Thymus (tissue), 11 donors: Measurements from ENCODE around the gene OR10AG1. TPM values are rescaled to one million over a fixed set of nuclear protein-coding genes. Genes with fewer than 3 reads are reported as not detected.

ENCODE experiments used
- DNase-seq, 9 donors: peaks; one replicate each; pipeline ENCODE4 v3.0.0-alpha.2; 2013; ENCODE audit warnings: low spot score in 9 of 9, low read depth in 6 of 9, missing footprints in 1 of 9
- H3K27ac ChIP-seq, 2 donors: one replicate each; pipeline ENCODE4 v1.5.1; 2013; ENCODE audit warnings: control low read depth in 1 of 2, low read depth in 1 of 2, low read length in 1 of 2, mild to moderate bottlenecking in 1 of 2, moderate library complexity in 1 of 2
- H3K27me3 ChIP-seq, 2 donors: one replicate each; pipeline ENCODE4 v1.5.1; 2013; ENCODE audit warnings: low read length in 1 of 2; ENCODE audit not compliant: control insufficient read depth in 2 of 2, insufficient read depth in 1 of 2
- H3K36me3 ChIP-seq, 2 donors: one replicate each; pipeline ENCODE4 v1.5.1; 2013; ENCODE audit warnings: low read length in 1 of 2, mild to moderate bottlenecking in 1 of 2, moderate library complexity in 1 of 2; ENCODE audit not compliant: control insufficient read depth in 2 of 2, insufficient read depth in 2 of 2
- H3K4me1 ChIP-seq, 2 donors: one replicate each; pipeline ENCODE4 v1.5.1; 2013; ENCODE audit warnings: low read length in 2 of 2; ENCODE audit not compliant: control insufficient read depth in 2 of 2, insufficient read depth in 2 of 2
- H3K4me3 ChIP-seq, 2 donors: one replicate each; pipeline ENCODE4 v1.5.1; 2013; ENCODE audit warnings: low read length in 2 of 2, control low read depth in 1 of 2, mild to moderate bottlenecking in 1 of 2
- H3K9me3 ChIP-seq, 2 donors: one replicate each; pipeline ENCODE4 v1.5.1; 2013; ENCODE audit warnings: low read length in 1 of 2, mild to moderate bottlenecking in 1 of 2; ENCODE audit not compliant: control insufficient read depth in 2 of 2, insufficient read depth in 1 of 2
- WGBS: extraction: QIAGEN DNeasy Blood & Tissue Kit; methylation state at CpG from one replicate; pipeline ENCODE4 v1.1.7; 2013; 5-methylcytosine and 5-hydroxymethylcytosine counted together
- polyA plus RNA-seq: library from polyadenylated mRNA; stranded (reverse); fragments of 200-250 nt; gene quantifications from one replicate; pipeline ENCODE4 v1.2.3, GENCODE V29; 2013
- total RNA-seq: library from RNA; stranded (reverse); fragments of 120-200 nt; gene quantifications from one replicate; pipeline ENCODE4 v1.2.4, GENCODE V29; 2013
- donor health status: healthy.

The OR10AG1 gene
- total and polyA plus RNA-seq, 2 donors, result not detected

DNA sequence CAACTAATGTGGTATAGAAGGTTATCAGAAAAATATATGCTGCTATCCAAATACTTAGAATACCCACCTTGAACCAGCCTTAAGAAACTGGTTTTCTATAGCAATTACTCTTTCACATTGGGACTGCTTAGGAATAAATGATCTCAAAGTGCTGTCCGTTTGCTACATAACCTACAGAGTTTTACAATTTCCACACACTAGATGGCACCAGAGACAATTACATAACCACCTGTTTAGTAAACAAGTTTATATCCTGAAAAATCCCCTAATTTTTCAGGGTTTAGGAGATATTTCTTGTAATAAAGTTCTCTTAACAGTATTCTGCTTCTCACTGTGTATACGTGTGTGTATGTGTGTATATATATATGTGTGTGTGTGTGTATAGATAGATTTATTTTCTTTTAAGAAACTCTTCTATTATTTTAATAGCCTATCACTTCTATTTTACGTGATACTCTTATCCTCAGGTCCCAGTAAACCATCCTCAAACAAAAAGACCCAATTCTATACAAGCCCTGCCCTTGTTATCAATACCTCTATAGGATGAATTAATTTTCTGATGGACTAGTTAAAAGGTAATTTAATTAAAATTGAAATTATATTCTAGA lies 26.9 kb downstream of the OR10AG1 start:
- Histone ChIP-seq H3K36me3 (no peaks in the 10 kb centered on the region), H3K4me3 (no peak overlapping the region), H3K27me3 (no peaks in the 10 kb centered on the region), H3K27ac (no peak overlapping the region), H3K4me1 (no peaks in the 10 kb centered on the region), H3K9me3 (no peaks in the 10 kb centered on the region)
- 4% methylated on average over 3 of the region's 3 CpGs for WGBS
- DNase-seq, result peak in 2 of 9 donors; percentile 1

DNA sequence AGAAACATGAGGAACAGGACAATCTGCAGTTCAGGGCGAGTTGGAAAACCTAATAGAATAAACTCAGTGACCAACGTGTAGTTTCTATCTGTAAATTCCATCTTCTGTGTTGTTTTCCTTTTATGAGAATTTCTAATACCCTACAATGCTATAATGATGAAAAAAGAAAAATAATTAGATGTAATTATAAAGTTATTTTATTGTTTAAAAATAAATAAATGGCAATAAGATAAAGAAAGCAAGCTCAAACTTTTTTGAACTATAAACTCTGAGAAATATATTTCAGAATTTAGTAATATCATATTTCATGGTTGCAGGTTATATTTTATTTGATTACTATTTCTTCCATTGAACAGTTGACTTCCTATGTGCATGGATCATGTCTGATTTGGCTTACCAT lies 33.4 kb downstream of the OR10AG1 start, which contains the start of gene OR5I1:
OR5I1 (minus strand) TSS at position 101 of the 400 bp plus-strand sequence; CDS start at position 101, 0 bp downstream.
- WGBS, result 79% methylated on average over 2 of the region's 2 CpGs
- Histone ChIP-seq H3K4me3 (no peak within 1 kb of the TSS), H3K4me1 (no peaks in the 10 kb centered on the region), H3K9me3 (no peaks in the 10 kb centered on the region), H3K27ac (no peak within 1 kb of the TSS), H3K36me3 (no peaks in the 10 kb centered on the region), H3K27me3 (no peaks in the 10 kb centered on the region)
- DNase-seq, result no peak

DNA sequence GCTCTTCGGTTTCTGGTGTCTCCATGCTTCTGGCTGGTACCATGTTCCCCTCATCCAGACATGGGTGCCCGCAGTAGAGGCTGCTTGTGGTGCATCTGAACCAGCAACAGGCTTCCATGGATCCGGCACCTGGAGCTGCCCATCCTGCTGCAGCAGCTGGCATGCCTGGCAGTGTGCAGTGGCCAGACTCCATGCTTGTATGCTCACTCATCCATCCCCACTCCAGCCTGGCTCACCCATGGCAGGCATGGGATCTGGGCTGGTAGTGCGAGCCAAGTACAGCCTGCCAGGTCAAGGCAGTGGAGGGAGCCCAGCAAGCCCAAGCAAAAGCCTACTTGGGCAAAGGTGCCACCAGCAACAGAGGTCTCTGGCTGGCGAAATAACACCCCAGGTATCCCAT lies 49.2 kb downstream of the OR10AG1 start:
- H3K4me3 ChIP-seq, result no peak overlapping the region
- WGBS, result 90% methylated on average over 5 of the region's 5 CpGs
- DNase-seq, result no peak
- H3K27me3 ChIP-seq, result no peaks in the 10 kb centered on the region
- no peak overlapping the region for H3K27ac ChIP-seq
- H3K9me3 ChIP-seq, result peaks cover 0 to 10% of the 10 kb centered on the region in 2 donors
- no peaks in the 10 kb centered on the region for H3K4me1 ChIP-seq
- H3K36me3 ChIP-seq, result no peaks in the 10 kb centered on the region

Other genes starting within 250 kb of the OR10AG1 start
- not detected for gene OR5D13, start 196.5 kb downstream of the OR10AG1 start, total RNA-seq
- not detected for gene OR5D13, start 196.5 kb downstream of the OR10AG1 start, polyA plus RNA-seq
- gene OR5D14, start 174.4 kb downstream of the OR10AG1 start, total RNA-seq, result not detected
- gene OR5D14, start 174.4 kb downstream of the OR10AG1 start, polyA plus RNA-seq, result not detected
- not detected for gene OR5L1, start 158.6 kb downstream of the OR10AG1 start, total RNA-seq
- not detected for gene OR5L1, start 158.6 kb downstream of the OR10AG1 start, polyA plus RNA-seq
- gene OR5D18, start 150.3 kb downstream of the OR10AG1 start, total RNA-seq, result not detected
- not detected for gene OR5D18, start 150.3 kb downstream of the OR10AG1 start, polyA plus RNA-seq
- gene OR5L2, start 142.7 kb downstream of the OR10AG1 start, total RNA-seq, result not detected
- not detected for gene OR5L2, start 142.7 kb downstream of the OR10AG1 start, polyA plus RNA-seq
- gene OR5D16, start 131.2 kb downstream of the OR10AG1 start, total RNA-seq, result not detected
- not detected for gene OR5D16, start 131.2 kb downstream of the OR10AG1 start, polyA plus RNA-seq
- not detected for gene TRIM51, start 86.6 kb downstream of the OR10AG1 start, total RNA-seq
- not detected for gene TRIM51, start 86.6 kb downstream of the OR10AG1 start, polyA plus RNA-seq
- not detected for gene OR5W2, start 55.4 kb downstream of the OR10AG1 start, total RNA-seq
- gene OR5W2, start 55.4 kb downstream of the OR10AG1 start, polyA plus RNA-seq, result not detected
- gene OR5I1, start 33.5 kb downstream of the OR10AG1 start, total RNA-seq, result not detected
- not detected for gene OR5I1, start 33.5 kb downstream of the OR10AG1 start, polyA plus RNA-seq
- gene OR5F1, start 24.7 kb upstream of the OR10AG1 start, total RNA-seq, result not detected
- gene OR5F1, start 24.7 kb upstream of the OR10AG1 start, polyA plus RNA-seq, result 0.02 TPM
- not detected for gene OR5AS1, start 57.7 kb upstream of the OR10AG1 start, total RNA-seq
- not detected for gene OR5AS1, start 57.7 kb upstream of the OR10AG1 start, polyA plus RNA-seq
- not detected for gene OR8I2, start 123.4 kb upstream of the OR10AG1 start, total RNA-seq
- gene OR8I2, start 123.4 kb upstream of the OR10AG1 start, polyA plus RNA-seq, result not detected
- not detected for gene OR8H2, start 133.7 kb upstream of the OR10AG1 start, total RNA-seq
- gene OR8H2, start 133.7 kb upstream of the OR10AG1 start, polyA plus RNA-seq, result not detected
- gene OR8H3, start 152.4 kb upstream of the OR10AG1 start, total RNA-seq, result not detected
- gene OR8H3, start 152.4 kb upstream of the OR10AG1 start, polyA plus RNA-seq, result not detected
- gene OR8J3, start 170.3 kb upstream of the OR10AG1 start, total RNA-seq, result not detected
- gene OR8J3, start 170.3 kb upstream of the OR10AG1 start, polyA plus RNA-seq, result not detected
- not detected for gene OR8K5, start 190.4 kb upstream of the OR10AG1 start, total RNA-seq
- not detected for gene OR8K5, start 190.4 kb upstream of the OR10AG1 start, polyA plus RNA-seq
- not detected for gene OR5J2, start 206.7 kb upstream of the OR10AG1 start, total RNA-seq
- 0.02 TPM for gene OR5J2, start 206.7 kb upstream of the OR10AG1 start, polyA plus RNA-seq